H1 (cell line): ENCODE measurements around the gene FCF1. TPM values are rescaled to one million over a fixed set of nuclear protein-coding genes. Genes with fewer than 3 reads are reported as not detected.

ENCODE experiments used
- CHD2 ChIP-seq: IDR thresholded peaks from 2 replicates; pipeline ENCODE4 v1.6.1; 2012; ENCODE audit warnings: low read length, improper control_type of control experiment
- CHD7 ChIP-seq: fragments of 300-600 bp; sonication (generic); IDR thresholded peaks from 2 replicates; pipeline ENCODE4 v1.7.1; 2012; ENCODE audit warnings: low read length, moderate library complexity, mild to moderate bottlenecking, inconsistent platforms; ENCODE audit not compliant: insufficient replicate concordance
- KDM1A ChIP-seq: fragments of 200-600, 300-600 bp; sonication (generic); IDR thresholded peaks from 2 replicates; pipeline ENCODE4 v1.7.1; 2016; ENCODE audit warnings: mild to moderate bottlenecking, low read length, borderline replicate concordance
- NRF1 ChIP-seq: IDR thresholded peaks from 2 replicates; pipeline ENCODE4 v1.6.1; 2011; ENCODE audit warnings: mild to moderate bottlenecking, low read depth, low read length, improper control_type of control experiment
- POU5F1 ChIP-seq: IDR thresholded peaks from 2 replicates; pipeline ENCODE4 v1.6.1; 2011; ENCODE audit warnings: low read depth, mild to moderate bottlenecking, low read length, moderate library complexity
- RNF2 ChIP-seq: fragments of 200-900, 300-1000 bp; sonication (generic); IDR thresholded peaks from 2 replicates; pipeline ENCODE4 v1.7.1; 2016; ENCODE audit warnings: borderline replicate concordance, low read depth, mild to moderate bottlenecking, antibody characterized with exemption, low read length; ENCODE audit not compliant: poor library complexity, severe bottlenecking; ENCODE audit errors: missing control alignments
- RXRA ChIP-seq: IDR thresholded peaks from 2 replicates; pipeline ENCODE4 v1.6.1; 2011; ENCODE audit warnings: low read depth, mild to moderate bottlenecking, low read length, moderate library complexity; ENCODE audit not compliant: insufficient read depth
- SIRT6 ChIP-seq: IDR thresholded peaks from one replicate; pipeline ENCODE4 v1.7.1; 2012; ENCODE audit warnings: low read length, inconsistent platforms
- SUZ12 ChIP-seq: fragments of 200-600 bp; sonication (generic); IDR thresholded peaks from 2 replicates; pipeline ENCODE4 v1.6.1; 2012; ENCODE audit warnings: mild to moderate bottlenecking, inconsistent platforms, low read length, moderate library complexity, mixed read lengths
- polyA plus RNA-seq, 7 experiments: library from polyadenylated mRNA; depleted of rRNA in 3 of 7; stranded (reverse) in 5 of 7; unstranded in 2 of 7; fragments of >200 nt in 5 of 7; fragments of 200-250 nt in 2 of 7; gene quantifications; 1 replicate in 5 of 7; 2 replicates in 1 of 7; 4 replicates in 1 of 7; pipeline versions ENCODE4 v1.2.1 to v1.2.3, GENCODE V29; 2011 to 2013; ENCODE audit warnings: missing spikeins in 2 of 7, mixed read lengths in 2 of 7
- total RNA-seq: library from RNA; stranded (reverse); fragmentation: NEBNext Ultra II Directional; extraction: Animal tissue kit (Norgen Biotek cat#: 25700); gene quantifications from 2 replicates; pipeline ENCODE4 v1.2.1, GENCODE V29; 2021

The FCF1 gene
- total and polyA plus RNA-seq, 2 of the 8 experiments (the other 6 are each of a cell fraction or from before 2014, with no cell fraction given): 48.1 to 84.3 TPM

DNA sequence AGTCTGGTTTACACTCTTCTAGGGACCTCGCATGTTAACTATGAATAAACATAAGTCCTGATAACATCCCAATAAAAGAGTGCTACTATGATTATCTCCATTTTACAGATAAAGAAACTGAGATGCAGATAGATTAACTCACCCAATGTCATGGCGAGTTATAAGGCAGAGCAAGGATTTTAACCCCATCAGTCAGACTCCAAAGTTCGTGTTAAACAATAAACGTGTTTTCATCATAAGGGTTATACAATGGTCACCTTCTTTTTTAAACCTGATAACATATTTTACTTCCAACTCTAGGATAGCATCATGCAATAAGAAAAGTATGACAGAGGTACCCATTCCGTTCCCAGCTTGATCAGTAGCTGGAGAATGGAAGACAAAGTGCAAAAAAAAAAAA, 1.3 kb upstream of the FCF1 start (continued):
- TF ChIP-seq CHD7: no peak
- TF ChIP-seq RNF2: no peak
- TF ChIP-seq NRF1: no peak
- no peak for TF ChIP-seq CHD2
- no peak for TF ChIP-seq POU5F1
- no peak for TF ChIP-seq SIRT6
- no peak for TF ChIP-seq SUZ12
- TF ChIP-seq KDM1A: no peak
- no peak for TF ChIP-seq RXRA
